GM21390 (cell line): ENCODE data around the gene CCPG1.
"Not testable (repeated sequence)": the region's sequence is repeated elsewhere in the genome, so short reads cannot be mapped to it uniquely, and the experiment has no call there.

Experiments
- ATAC-seq: cut with Tn5 transposase; IDR thresholded peaks from one replicate; pipeline ENCODE4 v1.9.1; 2021; ENCODE audit not compliant: unreplicated experiment

CCPG1 gene

GRCh38 chr15:55408012-55408928 lies at the start of gene CCPG1, which contains the start of gene PIERCE2:
Gene CCPG1, minus strand, starts transcription at chr15:55408359. Its CDS starts 18,935 bp downstream, at chr15:55389424.
Gene PIERCE2, plus strand, starts transcription at chr15:55408495. Its CDS starts 274 bp downstream, at chr15:55408769.
- peak; percentile 93 for ATAC-seq

- no peak for ATAC-seq
Measured at GRCh38 chr15:55457401-55458022, 49.4 kb upstream of the CCPG1 start.

GRCh38 chr15:55447030-55447394 lies 38.9 kb upstream of the CCPG1 start:
- not testable (repeated sequence) for ATAC-seq

- not testable (repeated sequence) for ATAC-seq
Measured at GRCh38 chr15:55446379-55447029, 38.3 kb upstream of the CCPG1 start.

GRCh38 chr15:55445936-55446335 lies 37.8 kb upstream of the CCPG1 start:
- ATAC-seq = not testable (repeated sequence)

GRCh38 chr15:55443141-55443540 lies 35.0 kb upstream of the CCPG1 start:
- not testable (repeated sequence) for ATAC-seq

- ATAC-seq = no peak
Measured at GRCh38 chr15:55434989-55435825, 27.0 kb upstream of the CCPG1 start.

- ATAC-seq = no peak
Measured at GRCh38 chr15:55422089-55422488, 13.9 kb upstream of the CCPG1 start.

- no peak for ATAC-seq
Measured at GRCh38 chr15:55420171-55420866, 12.2 kb upstream of the CCPG1 start.

- ATAC-seq = not testable (repeated sequence)
Measured at GRCh38 chr15:55417678-55418077, 9.5 kb upstream of the CCPG1 start.

- not testable (repeated sequence) for ATAC-seq
Measured at GRCh38 chr15:55408976-55409375, 817 bp upstream of the CCPG1 start.

GRCh38 chr15:55407498-55408011 lies 604 bp downstream of the CCPG1 start:
- peak; percentile 2 for ATAC-seq

GRCh38 chr15:55403531-55403930 lies 4.6 kb downstream of the CCPG1 start:
- ATAC-seq = no peak

- peak; percentile 48 for ATAC-seq
Measured at GRCh38 chr15:55402707-55403106, 5.5 kb downstream of the CCPG1 start.

- no peak for ATAC-seq
Measured at GRCh38 chr15:55401786-55402246, 6.3 kb downstream of the CCPG1 start.

- ATAC-seq = not testable (repeated sequence)
Measured at GRCh38 chr15:55400050-55400449, 8.1 kb downstream of the CCPG1 start.

- ATAC-seq = no peak
Measured at GRCh38 chr15:55398243-55398642, 9.9 kb downstream of the CCPG1 start.

GRCh38 chr15:55394694-55395093 lies 13.5 kb downstream of the CCPG1 start:
- no peak for ATAC-seq

GRCh38 chr15:55389264-55389607 lies 18.9 kb downstream of the CCPG1 start:
- no peak for ATAC-seq

- ATAC-seq = no peak
Measured at GRCh38 chr15:55387027-55387426, 21.1 kb downstream of the CCPG1 start.
